NCI-H2196 treated with DMSO at 0.1 percent for 48 hours (cell line): ENCODE results near the gene PGBD5.
"Not testable (repeated sequence)": the region's sequence is repeated elsewhere in the genome, so short reads cannot be mapped to it uniquely, and the experiment has no call there.

Experiments used
- DNase-seq: peaks from one replicate; lab custom pipeline; 2025; ENCODE audit not compliant: unreplicated experiment; lab: John Stamatoyannopoulos, UW

PGBD5 gene

GRCh38 chr1:230426246-230427093, at the start of gene PGBD5:
Gene PGBD5, minus strand, starts transcription at chr1:230426332. Its CDS starts 404 bp downstream, at chr1:230425928.
- DNase-seq: peak; percentile 78

- DNase-seq: not testable (repeated sequence)
Observed at GRCh38 chr1:230474924-230475323, 48.8 kb upstream of the PGBD5 start.

- DNase-seq: not testable (repeated sequence)
Observed at GRCh38 chr1:230470750-230471149, 44.6 kb upstream of the PGBD5 start.

GRCh38 chr1:230469271-230469670, 43.1 kb upstream of the PGBD5 start:
- no peak for DNase-seq

GRCh38 chr1:230465691-230466090, 39.6 kb upstream of the PGBD5 start:
- DNase-seq: no peak

- DNase-seq: no peak
Observed at GRCh38 chr1:230464671-230465070, 38.5 kb upstream of the PGBD5 start.

- DNase-seq: no peak
Observed at GRCh38 chr1:230463760-230464159, 37.6 kb upstream of the PGBD5 start.

GRCh38 chr1:230463326-230463725, 37.2 kb upstream of the PGBD5 start:
- DNase-seq: no peak

GRCh38 chr1:230459465-230459864, 33.3 kb upstream of the PGBD5 start:
- peak; percentile 65 for DNase-seq

- DNase-seq: no peak
Observed at GRCh38 chr1:230458509-230458908, 32.4 kb upstream of the PGBD5 start.

- DNase-seq: no peak
Observed at GRCh38 chr1:230456478-230456877, 30.3 kb upstream of the PGBD5 start.

GRCh38 chr1:230455291-230455690, 29.2 kb upstream of the PGBD5 start:
- DNase-seq: no peak

GRCh38 chr1:230453377-230453776, 27.2 kb upstream of the PGBD5 start:
- no peak for DNase-seq

GRCh38 chr1:230441183-230442029, 15.3 kb upstream of the PGBD5 start:
- no peak for DNase-seq

- DNase-seq: no peak
Observed at GRCh38 chr1:230435108-230435507, 9.0 kb upstream of the PGBD5 start.

GRCh38 chr1:230431527-230431926, 5.4 kb upstream of the PGBD5 start:
- DNase-seq: no peak

- no peak for DNase-seq
Observed at GRCh38 chr1:230430499-230430898, 4.4 kb upstream of the PGBD5 start.

GRCh38 chr1:230429067-230429735, 3.1 kb upstream of the PGBD5 start:
- DNase-seq: no peak

- DNase-seq: no peak
Observed at GRCh38 chr1:230427981-230428380, 1.8 kb upstream of the PGBD5 start.

- no peak for DNase-seq
Observed at GRCh38 chr1:230427094-230427876, 1.2 kb upstream of the PGBD5 start.
